ENCODE results near the gene EXOC3.

EXOC3 gene

GRCh38 chr5:511476-511875, 68.5 kb downstream of the EXOC3 start:
- POLR2A ChIA-PET (ENCODE audit: low non-redundant PET), result no interaction called here
- DNase-seq (ENCODE audit: low spot score), result no peak
- CTCF ChIA-PET, result no interaction called here
- TF ChIP-seq CTCF (conservative IDR thresholded peaks at IDR 0.05; ENCODE audit: low read depth), result no peak
- no peak overlapping the region for H3K27ac ChIP-seq

- DNase-seq (ENCODE audit: low spot score), result no peak
- ChIA-PET CTCF (interaction anchor here (0.7 to 0.9 kb wide), 2 partner anchors 37 to 626 kb away, joined by 4 to 5 read pairs; no protein-coding TSS in a partner anchor), POLR2A (ENCODE audit: low non-redundant PET) (no interaction called here)
- H3K27ac ChIP-seq, result peak overlapping the region; percentile 88; the same call in 1 of the 2 replicates
- TF ChIP-seq CTCF (conservative IDR thresholded peaks at IDR 0.05; ENCODE audit: low read depth), result no peak
Observed at GRCh38 chr5:513216-514100, 70.5 kb downstream of the EXOC3 start.

GRCh38 chr5:514101-514485, 71.1 kb downstream of the EXOC3 start:
- CTCF ChIA-PET, result interaction anchor here (1.1 kb wide), 1 partner anchor 68 kb away, joined by 3 read pairs; no protein-coding TSS in a partner anchor
- peak overlapping the region; percentile 88 for H3K27ac ChIP-seq

GRCh38 chr5:514673-515072, 71.7 kb downstream of the EXOC3 start:
- no peak for DNase-seq (ENCODE audit: low spot score)
- no peak for TF ChIP-seq CTCF (conservative IDR thresholded peaks at IDR 0.05; ENCODE audit: low read depth)
- ChIA-PET POLR2A (ENCODE audit: low non-redundant PET) (no interaction called here), CTCF (interaction anchor here (1.1 kb wide), 1 partner anchor 68 kb away, joined by 3 read pairs; no protein-coding TSS in a partner anchor)
- H3K27ac ChIP-seq, result peak overlapping the region; percentile 88

More at GRCh38 chr5:514101-514485, 71.1 kb downstream of the EXOC3 start:
- TF ChIP-seq CTCF (conservative IDR thresholded peaks at IDR 0.05; ENCODE audit: low read depth), result no peak
- no peak for DNase-seq (ENCODE audit: low spot score)
- POLR2A ChIA-PET (ENCODE audit: low non-redundant PET), result no interaction called here

- H3K27ac ChIP-seq, result peak overlapping the region; percentile 88
- TF ChIP-seq CTCF (conservative IDR thresholded peaks at IDR 0.05; ENCODE audit: low read depth), result no peak
- no peak for DNase-seq (ENCODE audit: low spot score)
- ChIA-PET POLR2A (ENCODE audit: low non-redundant PET) (no interaction called here), CTCF (interaction anchor here (1.1 kb wide), 1 partner anchor 69 kb away, joined by 3 read pairs; no protein-coding TSS in a partner anchor)
Observed at GRCh38 chr5:515273-515836, 72.4 kb downstream of the EXOC3 start.

- no peak for TF ChIP-seq CTCF (conservative IDR thresholded peaks at IDR 0.05; ENCODE audit: low read depth)
- POLR2A ChIA-PET (ENCODE audit: low non-redundant PET), result no interaction called here
- CTCF ChIA-PET, result no interaction called here
- peak; percentile 44 for DNase-seq (ENCODE audit: low spot score)
- H3K27ac ChIP-seq, result peak overlapping the region; percentile 88
Observed at GRCh38 chr5:516338-516925, 73.5 kb downstream of the EXOC3 start.
